Trophoblast cell (in vitro differentiated cells and primary cell): Measurements from ENCODE around the gene RAD51B.

Source experiments
- DNase-seq, 2 donors: peaks; one replicate each; pipeline ENCODE4 v3.0.0-alpha.2; 2016
- H2AFZ ChIP-seq: 2 replicates; pipeline ENCODE4 v1.6.1; 2013; ENCODE audit warnings: low read length, moderate library complexity, mild to moderate bottlenecking; ENCODE audit not compliant: insufficient read depth, poor library complexity
- H2AK5ac ChIP-seq: 2 replicates; pipeline ENCODE4 v1.6.1; 2013; ENCODE audit warnings: mild to moderate bottlenecking, low read length
- H2BK120ac ChIP-seq: 2 replicates; pipeline ENCODE4 v1.6.1; 2013; ENCODE audit warnings: low read length, mild to moderate bottlenecking, moderate library complexity; ENCODE audit not compliant: insufficient read depth, poor library complexity
- H2BK12ac ChIP-seq: 2 replicates; pipeline ENCODE4 v1.6.1; 2013; ENCODE audit warnings: mild to moderate bottlenecking, low read length, moderate library complexity
- H2BK5ac ChIP-seq: 2 replicates; pipeline ENCODE4 v1.6.1; 2013; ENCODE audit warnings: low read length, low read depth, moderate library complexity, mild to moderate bottlenecking; ENCODE audit not compliant: poor library complexity
- H3K14ac ChIP-seq: 2 replicates; pipeline ENCODE4 v1.6.1; 2013; ENCODE audit warnings: mild to moderate bottlenecking, low read length
- H3K18ac ChIP-seq: 2 replicates; pipeline ENCODE4 v1.6.1; 2013; ENCODE audit warnings: mild to moderate bottlenecking, low read length
- H3K23ac ChIP-seq: 2 replicates; pipeline ENCODE4 v1.6.1; 2013; ENCODE audit warnings: low read length
- H3K27ac ChIP-seq: 2 replicates; pipeline ENCODE4 v1.5.1; 2013; ENCODE audit warnings: low read depth, mild to moderate bottlenecking, inconsistent platforms, low read length, moderate library complexity
- H3K27me3 ChIP-seq: 2 replicates; pipeline ENCODE4 v1.6.1; 2013; ENCODE audit warnings: inconsistent platforms, mild to moderate bottlenecking, low read length, moderate library complexity; ENCODE audit not compliant: insufficient read depth
- H3K36me3 ChIP-seq, 2 experiments: 1 replicate in 1 of 2; 2 replicates in 1 of 2; pipeline ENCODE4 v1.6.1; 2013; ENCODE audit warnings: low read length in 2 of 2, mild to moderate bottlenecking in 2 of 2, moderate library complexity in 1 of 2; ENCODE audit not compliant: insufficient read depth in 2 of 2, control insufficient read depth in 1 of 2
- H3K4ac ChIP-seq: 2 replicates; pipeline ENCODE4 v1.6.1; 2013; ENCODE audit warnings: low read depth, mild to moderate bottlenecking, low read length, moderate library complexity
- H3K4me1 ChIP-seq, 2 experiments: 1 replicate in 1 of 2; 2 replicates in 1 of 2; pipeline ENCODE4 v1.6.1; 2013; ENCODE audit warnings: low read length in 2 of 2, mild to moderate bottlenecking in 2 of 2, moderate library complexity in 1 of 2; ENCODE audit not compliant: insufficient read depth in 2 of 2, control insufficient read depth in 1 of 2
- H3K4me2 ChIP-seq: 2 replicates; pipeline ENCODE4 v1.6.1; 2013; ENCODE audit warnings: inconsistent platforms, mild to moderate bottlenecking, low read length, moderate library complexity
- H3K4me3 ChIP-seq: 2 replicates; pipeline ENCODE4 v1.5.1; 2013; ENCODE audit warnings: mild to moderate bottlenecking, low read depth, low read length, inconsistent platforms
- H3K79me1 ChIP-seq: one replicate; pipeline ENCODE4 v1.6.1; 2013; ENCODE audit warnings: low read length
- H3K79me2 ChIP-seq: 2 replicates; pipeline ENCODE4 v1.6.1; 2013; ENCODE audit warnings: low read length, mild to moderate bottlenecking; ENCODE audit not compliant: control insufficient read depth, insufficient read depth, poor library complexity
- H3K9ac ChIP-seq: 2 replicates; pipeline ENCODE4 v1.6.1; 2013; ENCODE audit warnings: mild to moderate bottlenecking, low read length
- H3K9me3 ChIP-seq: 2 replicates; pipeline ENCODE4 v1.6.1; 2013; ENCODE audit warnings: low read depth, mild to moderate bottlenecking, control low read depth, inconsistent platforms, low read length; ENCODE audit not compliant: insufficient read depth
- H4K12ac ChIP-seq: 2 replicates; pipeline ENCODE4 v1.6.1; 2013; ENCODE audit warnings: low read depth, mild to moderate bottlenecking, low read length, moderate library complexity
- H4K8ac ChIP-seq: 2 replicates; pipeline ENCODE4 v1.6.1; 2013; ENCODE audit warnings: low read depth, mild to moderate bottlenecking, low read length, moderate library complexity
- H4K91ac ChIP-seq: one replicate; pipeline ENCODE4 v1.6.1; 2013; ENCODE audit warnings: low read depth, mild to moderate bottlenecking, low read length, moderate library complexity
- WGBS: extraction: QIAGEN DNeasy Blood & Tissue Kit; methylation state at CpG from one replicate; pipeline ENCODE4 v1.1.7; 2013; ENCODE audit warnings: missing lambda C conversion rate; ENCODE audit not compliant: insufficient read length, insufficient coverage; ENCODE audit errors: extremely low coverage; 5-methylcytosine and 5-hydroxymethylcytosine counted together

The RAD51B gene

DNA sequence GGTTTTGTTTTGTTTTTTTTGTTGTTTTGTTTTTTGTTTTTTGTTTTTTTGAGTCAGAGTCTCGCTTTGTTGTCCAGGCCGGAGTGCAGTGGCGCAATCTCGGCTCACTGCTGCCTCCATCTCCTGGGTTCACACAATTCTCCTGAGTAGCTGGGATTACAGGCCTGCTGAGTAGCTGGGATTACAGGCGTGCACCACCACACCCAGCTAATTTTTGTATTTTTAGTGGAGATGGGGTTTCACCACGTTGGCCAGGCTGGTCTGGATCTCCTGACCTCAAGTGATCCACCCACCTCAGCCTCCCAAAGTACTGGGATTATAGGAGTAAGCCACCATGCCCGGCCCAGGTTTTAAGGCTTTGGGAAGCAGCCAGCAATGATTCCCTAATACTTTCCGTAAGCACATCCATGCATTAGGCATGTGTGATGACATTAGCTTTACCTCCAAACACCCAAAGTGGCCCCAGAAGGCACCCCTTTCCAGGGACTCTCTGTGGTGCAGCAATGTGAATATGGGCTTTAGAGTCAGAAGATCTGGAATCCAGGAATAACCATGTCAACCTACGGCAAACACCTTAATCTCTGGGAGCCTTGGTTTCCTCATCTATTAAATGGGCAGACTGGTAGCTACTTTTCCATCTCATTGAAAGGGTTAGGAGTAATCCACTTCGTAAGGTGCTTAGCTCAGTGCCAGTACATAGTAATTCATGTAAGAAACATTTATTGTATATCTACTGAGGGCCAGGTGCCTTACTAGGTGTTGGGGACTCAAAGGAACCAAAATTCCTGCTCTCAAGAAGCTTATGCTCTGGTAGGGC is 820.4 kb downstream of the RAD51B start:
- Histone ChIP-seq H3K79me2 (no peaks in the 10 kb centered on the region), H2AK5ac (no peak overlapping the region), H2BK5ac (peak overlapping the region; percentile 5), H3K18ac (no peak overlapping the region), H3K4me2 (no peak overlapping the region), H2BK12ac (peak overlapping the region; percentile 44), H3K36me3 (no peaks in the 10 kb centered on the region), H3K79me1 (peaks cover 29% of the 10 kb centered on the region), H2AFZ (no peak overlapping the region), H3K27me3 (no peaks in the 10 kb centered on the region), H2BK120ac (peak overlapping the region; percentile 4), H3K14ac (no peak overlapping the region), H3K27ac (peak overlapping the region; percentile 11), H3K4me3 (no peak overlapping the region), H3K9ac (no peak overlapping the region), H3K9me3 (peaks cover 1% of the 10 kb centered on the region), H3K4ac (no peak overlapping the region), H4K12ac (no peak overlapping the region), H4K91ac (peak overlapping the region; percentile 67), H3K4me1 (peaks cover 15 to 30% of the 10 kb centered on the region in 2 experiments), H4K8ac (no peak overlapping the region), H3K23ac (no peak overlapping the region)
- peak in 1 of 2 donors; percentile 30 for DNase-seq
- no CpG with 5 or more reads among the region's 10 CpGs for WGBS

DNA sequence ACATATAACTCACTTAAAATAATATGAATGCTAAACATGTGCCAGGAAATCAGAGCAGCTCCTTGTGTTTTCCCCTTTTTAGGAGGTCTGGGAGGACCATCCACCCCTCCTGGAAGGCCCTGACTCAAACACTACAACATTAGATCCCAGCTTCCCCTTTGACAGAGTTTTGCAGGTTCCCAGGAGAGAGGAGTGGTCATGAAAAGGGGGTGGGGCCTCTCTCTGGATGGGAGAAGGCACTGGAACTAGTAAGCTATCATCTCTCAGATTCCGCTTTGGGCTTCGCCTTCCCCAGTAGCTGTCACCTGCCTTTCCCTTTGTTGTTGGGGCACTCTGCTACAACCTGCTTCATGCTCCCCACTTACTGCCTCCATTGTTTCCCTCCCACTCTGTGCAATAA is 824.1 kb downstream of the RAD51B start:
- no peak overlapping the region for H2BK5ac ChIP-seq
- no peak overlapping the region for H2AK5ac ChIP-seq
- no peak overlapping the region for H2BK120ac ChIP-seq
- no peak overlapping the region for H2BK12ac ChIP-seq
- H2AFZ ChIP-seq, result no peak overlapping the region
- no peak overlapping the region for H4K12ac ChIP-seq
- H3K9ac ChIP-seq, result no peak overlapping the region
- no CpG with 5 or more reads among the region's 2 CpGs for WGBS
- H3K79me2 ChIP-seq, result no peaks in the 10 kb centered on the region
- H3K14ac ChIP-seq, result no peak overlapping the region
- peaks cover 1% of the 10 kb centered on the region for H3K9me3 ChIP-seq
- no peaks in the 10 kb centered on the region for H3K27me3 ChIP-seq
- no peak overlapping the region for H4K91ac ChIP-seq
- no peak overlapping the region for H4K8ac ChIP-seq
- no peak overlapping the region for H3K4me2 ChIP-seq
- H3K4ac ChIP-seq, result no peak overlapping the region
- peaks cover 4 to 10% of the 10 kb centered on the region in 2 experiments for H3K4me1 ChIP-seq
- H3K36me3 ChIP-seq, result no peaks in the 10 kb centered on the region
- H3K4me3 ChIP-seq, result no peak overlapping the region
- no peak overlapping the region for H3K18ac ChIP-seq
- no peak overlapping the region for H3K27ac ChIP-seq
- peaks cover 6% of the 10 kb centered on the region for H3K79me1 ChIP-seq
- DNase-seq, result no peak
- no peak overlapping the region for H3K23ac ChIP-seq

DNA sequence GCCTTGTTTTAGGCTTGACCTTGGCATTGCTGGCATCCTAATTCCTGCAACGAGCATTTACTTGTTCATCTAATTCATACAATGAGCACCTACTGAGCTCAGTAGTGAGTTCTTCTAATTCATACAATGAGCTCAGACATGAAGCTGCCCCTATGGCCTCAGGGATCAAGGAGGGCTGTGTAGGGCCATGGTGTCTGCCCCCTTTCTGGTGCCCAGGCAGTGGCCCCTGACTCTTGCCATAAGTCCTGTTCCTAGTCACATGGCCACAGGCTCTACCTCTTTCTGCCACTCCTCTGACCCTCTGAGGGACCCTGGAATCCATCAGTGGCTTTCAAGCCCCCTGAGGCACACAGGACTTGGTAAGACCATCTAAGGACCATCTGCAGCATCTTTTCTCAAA is 824.5 kb downstream of the RAD51B start:
- Histone ChIP-seq H3K23ac (no peak overlapping the region), H4K12ac (no peak overlapping the region), H2AFZ (no peak overlapping the region), H3K79me2 (no peaks in the 10 kb centered on the region), H3K9me3 (peaks cover 1% of the 10 kb centered on the region), H3K18ac (no peak overlapping the region), H3K9ac (no peak overlapping the region), H2AK5ac (no peak overlapping the region), H2BK120ac (no peak overlapping the region), H3K4ac (no peak overlapping the region), H2BK5ac (no peak overlapping the region), H3K79me1 (peaks cover 3% of the 10 kb centered on the region), H3K4me2 (no peak overlapping the region), H2BK12ac (no peak overlapping the region), H4K91ac (no peak overlapping the region), H3K27me3 (no peaks in the 10 kb centered on the region), H4K8ac (no peak overlapping the region), H3K27ac (no peak overlapping the region), H3K4me3 (no peak overlapping the region), H3K36me3 (no peaks in the 10 kb centered on the region), H3K4me1 (peaks cover 3 to 9% of the 10 kb centered on the region in 2 experiments), H3K14ac (no peak overlapping the region)
- no CpG with 5 or more reads among the region's 1 CpG for WGBS
- no peak for DNase-seq

DNA sequence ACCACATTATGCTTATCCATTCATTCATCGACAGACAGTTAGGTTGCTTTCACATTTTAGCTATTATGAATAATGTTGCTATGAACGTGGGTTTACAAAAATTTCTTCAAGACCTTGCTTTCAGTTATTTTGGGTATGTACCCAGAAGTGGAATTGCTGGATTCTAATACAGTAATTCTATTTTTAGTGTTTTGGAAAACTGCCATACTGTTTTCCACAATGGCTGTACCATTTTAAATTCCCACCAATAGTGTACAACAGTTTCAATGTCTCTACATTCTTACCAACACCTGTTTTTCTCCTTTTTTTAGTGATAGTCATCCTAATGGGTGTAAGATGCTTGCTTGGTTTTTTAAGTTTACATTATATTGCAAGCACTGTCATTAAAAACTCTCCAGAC is 825.8 kb downstream of the RAD51B start:
- H3K27ac ChIP-seq, result no peak overlapping the region
- no peak overlapping the region for H3K9ac ChIP-seq
- no peak overlapping the region for H2AFZ ChIP-seq
- H3K4ac ChIP-seq, result no peak overlapping the region
- H3K18ac ChIP-seq, result no peak overlapping the region
- no peaks in the 10 kb centered on the region for H3K36me3 ChIP-seq
- no peaks in the 10 kb centered on the region for H3K79me2 ChIP-seq
- H2BK120ac ChIP-seq, result no peak overlapping the region
- no peak overlapping the region for H3K4me3 ChIP-seq
- H2AK5ac ChIP-seq, result no peak overlapping the region
- H4K8ac ChIP-seq, result no peak overlapping the region
- H3K23ac ChIP-seq, result no peak overlapping the region
- no peak overlapping the region for H2BK12ac ChIP-seq
- no peak overlapping the region for H2BK5ac ChIP-seq
- H3K4me2 ChIP-seq, result no peak overlapping the region
- H4K12ac ChIP-seq, result no peak overlapping the region
- no CpG with 5 or more reads among the region's 2 CpGs for whole genome bisulfite sequencing
- no peak for DNase-seq
- no peak overlapping the region for H3K14ac ChIP-seq
- no peaks in the 10 kb centered on the region for H3K27me3 ChIP-seq
- H3K4me1 ChIP-seq, result peaks cover 3 to 4% of the 10 kb centered on the region in 2 experiments
- H3K79me1 ChIP-seq, result no peaks in the 10 kb centered on the region
- H4K91ac ChIP-seq, result no peak overlapping the region
- H3K9me3 ChIP-seq, result peaks cover 1% of the 10 kb centered on the region
